ENCODE results near the gene CYP2A6.

- no peak for TF ChIP-seq REST (IDR thresholded peaks at IDR 0.05; ENCODE audit: unreplicated experiment)
- TF ChIP-seq CTCF (conservative IDR thresholded peaks at IDR 0.05; ENCODE audit: low read depth in 2 of 2): no peak
- no peak for TF ChIP-seq JUNB (IDR thresholded peaks at IDR 0.05; ENCODE audit: unreplicated experiment)
- TF ChIP-seq POLR2AphosphoS5 (IDR thresholded peaks at IDR 0.05; ENCODE audit: low read depth): no peak
- TF ChIP-seq CREB1 (CRISPR knock-in tag; IDR thresholded peaks at IDR 0.05; ENCODE audit: low read depth): no peak
- no peak for TF ChIP-seq EZH2 (IDR thresholded peaks at IDR 0.05; ENCODE audit: low read depth, unreplicated experiment)
- TF ChIP-seq ETS1 (IDR thresholded peaks at IDR 0.05): no peak
- TF ChIP-seq EZH2phosphoT487 (IDR thresholded peaks at IDR 0.05; ENCODE audit: unreplicated experiment): no peak
- no peak for TF ChIP-seq ZNF462 (CRISPR knock-in tag; IDR thresholded peaks at IDR 0.05)
Observed at GRCh38 chr19:40800339-40800996, 49.8 kb downstream of the CYP2A6 start.

Measured in GM23338 (cell line).